Mononuclear cell (primary cell): Measurements from ENCODE around the gene CXCR4. TPM values are rescaled to one million over a fixed set of nuclear protein-coding genes. Genes with fewer than 3 reads are reported as not detected.
"Not testable (repeated sequence)": the region's sequence is repeated elsewhere in the genome, so short reads cannot be mapped to it uniquely, and the experiment has no call there.

ENCODE experiments used
- H3K27me3 ChIP-seq: 2 replicates; pipeline ENCODE4 v1.6.0; 2011; ENCODE audit warnings: low read length, control low read depth; ENCODE audit not compliant: insufficient read depth
- H3K4me1 ChIP-seq: 2 replicates; pipeline ENCODE4 v1.5.1; 2011; ENCODE audit warnings: mild to moderate bottlenecking, low read length, control low read depth; ENCODE audit not compliant: insufficient read depth
- H3K4me3 ChIP-seq: 2 replicates; pipeline ENCODE4 v1.5.1; 2011; ENCODE audit warnings: mild to moderate bottlenecking, low read length, moderate library complexity
- H3K9me3 ChIP-seq: 2 replicates; pipeline ENCODE4 v1.5.1; 2011; ENCODE audit warnings: low read depth, mild to moderate bottlenecking, control low read depth, low read length
- total RNA-seq: library from RNA; depleted of rRNA; stranded (reverse); fragments of >200 nt; gene quantifications from one replicate; pipeline ENCODE4 v1.2.3, GENCODE V29; 2012

The CXCR4 gene
- total RNA-seq, 1 donor = 1,915 TPM

DNA sequence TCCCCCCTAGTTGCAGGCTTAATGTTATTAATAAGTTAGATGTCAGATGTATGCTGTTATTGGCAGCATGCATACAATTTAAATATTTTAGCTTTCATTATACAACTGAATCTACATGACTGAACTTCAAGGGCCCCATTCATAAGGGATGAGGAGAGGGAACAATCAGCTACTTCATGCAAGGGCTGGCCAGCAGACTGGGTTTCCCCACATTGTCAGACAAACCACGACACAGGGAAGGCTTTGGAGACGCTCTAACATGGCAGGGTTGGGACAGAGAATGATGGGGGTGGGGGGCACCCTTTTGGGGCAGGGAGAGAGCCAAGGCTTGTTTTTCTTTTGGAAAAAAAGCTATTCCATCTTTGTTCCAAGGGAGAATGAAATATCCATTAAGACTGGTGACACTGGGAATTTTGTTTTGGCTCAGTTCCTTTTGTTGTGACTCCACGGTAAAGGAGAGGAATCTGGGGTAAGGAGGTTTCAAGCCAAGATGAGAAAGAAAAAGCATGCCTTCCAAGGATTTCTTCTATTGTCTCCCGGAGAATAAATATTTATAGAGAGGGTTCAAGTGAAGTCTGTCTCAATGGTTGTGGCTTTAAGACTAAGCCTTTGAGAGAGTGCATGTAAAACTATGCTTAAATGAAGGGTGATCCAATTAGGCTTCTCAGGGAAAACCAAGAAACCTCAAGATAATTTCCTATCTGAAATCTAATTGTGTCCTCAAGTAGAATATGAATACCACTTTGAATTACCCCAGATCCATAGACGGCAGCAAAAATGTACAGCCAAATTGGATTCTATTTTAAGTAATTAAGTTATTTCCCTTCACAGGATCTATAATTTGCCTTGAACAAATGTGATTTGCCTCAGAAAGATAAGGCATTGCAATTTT, 5.4 kb downstream of the CXCR4 start:
- H3K4me3 ChIP-seq = no peak overlapping the region

GRCh38 chr2:136111711-136112110, 6.2 kb downstream of the CXCR4 start:
- Histone ChIP-seq H3K27me3 (no peaks in the 10 kb centered on the region), H3K4me1 (peaks cover 62% of the 10 kb centered on the region), H3K4me3 (no peak overlapping the region), H3K9me3 (no peaks in the 10 kb centered on the region)

More for the DNA sequence above, 5.4 kb downstream of the CXCR4 start:
- Histone ChIP-seq H3K4me1 (peaks cover 56% of the 10 kb centered on the region), H3K27me3 (no peaks in the 10 kb centered on the region), H3K9me3 (no peaks in the 10 kb centered on the region)

GRCh38 chr2:136110526-136110925, 7.4 kb downstream of the CXCR4 start:
- Histone ChIP-seq H3K27me3 (no peaks in the 10 kb centered on the region), H3K9me3 (no peaks in the 10 kb centered on the region), H3K4me1 (peaks cover 63% of the 10 kb centered on the region), H3K4me3 (no peak overlapping the region)

DNA sequence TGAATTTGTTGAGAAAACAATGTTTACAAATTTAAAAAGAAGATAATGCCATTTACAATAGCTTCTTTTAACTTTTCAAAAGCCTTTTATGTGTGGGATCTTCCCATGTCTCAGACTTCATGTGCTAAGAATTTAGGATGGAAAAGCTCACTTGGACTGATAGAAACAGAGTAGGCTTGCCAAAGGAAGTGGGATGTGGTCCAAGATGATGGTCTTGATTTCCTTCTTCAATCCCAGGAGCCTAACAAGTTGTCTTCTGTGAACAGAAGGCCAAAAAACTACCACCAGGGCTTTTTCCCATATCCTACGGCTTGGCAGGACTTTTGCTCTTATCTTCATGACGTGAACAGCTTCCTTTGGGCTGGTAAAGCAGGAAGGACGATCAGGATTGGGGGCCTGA, 9.5 kb downstream of the CXCR4 start:
- Histone ChIP-seq H3K9me3 (no peaks in the 10 kb centered on the region), H3K4me1 (peaks cover 42% of the 10 kb centered on the region), H3K4me3 (no peak overlapping the region), H3K27me3 (no peaks in the 10 kb centered on the region)

- no peaks in the 10 kb centered on the region for H3K9me3 ChIP-seq
- H3K4me3 ChIP-seq = no peak overlapping the region
- no peaks in the 10 kb centered on the region for H3K27me3 ChIP-seq
- peaks cover 34% of the 10 kb centered on the region for H3K4me1 ChIP-seq
Observed at GRCh38 chr2:136107051-136108033, 10.6 kb downstream of the CXCR4 start.

DNA sequence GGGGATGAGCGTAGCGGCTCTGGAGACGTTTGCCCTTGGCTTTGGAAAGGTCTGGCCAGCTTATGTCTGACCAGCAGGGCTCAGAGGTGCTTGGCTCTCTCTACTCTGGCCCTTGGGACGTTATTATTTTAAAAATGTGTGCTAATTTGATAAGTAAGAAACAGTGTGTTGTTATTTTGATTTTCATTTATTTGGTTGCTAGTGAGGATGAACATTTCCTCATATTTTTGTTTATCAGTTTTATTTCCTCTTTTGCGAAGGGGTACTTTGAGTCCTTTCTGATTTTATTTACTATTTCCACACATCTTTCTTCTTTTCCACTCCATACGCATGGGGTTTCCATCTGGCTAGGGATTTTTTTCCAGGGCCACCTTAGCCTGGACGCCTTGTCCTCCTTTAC, 11.4 kb downstream of the CXCR4 start:
- Histone ChIP-seq H3K4me3 (no peak overlapping the region), H3K27me3 (no peaks in the 10 kb centered on the region), H3K9me3 (no peaks in the 10 kb centered on the region), H3K4me1 (peaks cover 26% of the 10 kb centered on the region)

DNA sequence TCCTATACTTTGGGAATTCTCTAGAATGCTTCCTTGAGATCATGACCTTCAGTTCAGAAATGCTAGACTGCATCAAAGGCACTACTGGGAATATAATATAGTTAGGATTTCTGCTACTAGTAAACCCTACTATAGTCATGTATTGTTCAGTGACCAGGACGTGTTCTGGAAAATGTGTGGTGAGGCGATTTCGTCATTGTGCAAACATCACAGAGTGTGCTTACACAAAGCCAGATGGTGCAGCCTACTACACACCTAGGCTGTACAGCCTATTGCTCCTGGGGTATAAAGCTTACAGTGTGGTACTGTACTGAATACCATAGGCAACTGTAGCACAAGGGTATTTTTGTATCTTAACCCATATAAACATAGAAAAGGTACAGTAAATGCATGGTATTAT, 13.0 kb downstream of the CXCR4 start:
- Histone ChIP-seq H3K27me3 (no peaks in the 10 kb centered on the region), H3K4me1 (peaks cover 11% of the 10 kb centered on the region), H3K9me3 (no peaks in the 10 kb centered on the region), H3K4me3 (no peak overlapping the region)

- Histone ChIP-seq H3K27me3 (no peaks in the 10 kb centered on the region), H3K4me3 (no peak overlapping the region), H3K4me1 (peaks cover 12% of the 10 kb centered on the region), H3K9me3 (no peaks in the 10 kb centered on the region)
Observed at GRCh38 chr2:136101042-136101441, 16.9 kb downstream of the CXCR4 start.

DNA sequence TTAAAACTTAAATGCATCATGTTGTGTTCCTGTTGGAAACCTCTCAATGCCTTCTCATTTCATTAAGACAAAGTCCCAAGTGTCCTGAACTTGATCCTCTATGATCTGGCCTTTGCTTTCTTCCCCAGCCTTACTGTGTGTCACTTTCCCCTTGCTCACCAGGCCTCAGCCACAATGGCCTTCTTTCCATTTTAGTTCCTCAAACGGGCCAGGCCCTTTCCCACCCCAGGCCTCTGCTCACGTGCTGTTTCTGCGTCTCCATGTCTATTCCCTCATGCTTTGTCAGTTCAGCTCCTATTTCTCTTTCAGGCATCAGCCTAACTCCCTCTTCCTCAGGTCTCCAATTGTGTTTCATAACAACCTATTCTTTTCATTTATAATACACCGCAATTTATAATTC, 19.5 kb downstream of the CXCR4 start:
- Histone ChIP-seq H3K4me3 (no peak overlapping the region), H3K27me3 (no peaks in the 10 kb centered on the region), H3K4me1 (peaks cover 12% of the 10 kb centered on the region), H3K9me3 (no peaks in the 10 kb centered on the region)

DNA sequence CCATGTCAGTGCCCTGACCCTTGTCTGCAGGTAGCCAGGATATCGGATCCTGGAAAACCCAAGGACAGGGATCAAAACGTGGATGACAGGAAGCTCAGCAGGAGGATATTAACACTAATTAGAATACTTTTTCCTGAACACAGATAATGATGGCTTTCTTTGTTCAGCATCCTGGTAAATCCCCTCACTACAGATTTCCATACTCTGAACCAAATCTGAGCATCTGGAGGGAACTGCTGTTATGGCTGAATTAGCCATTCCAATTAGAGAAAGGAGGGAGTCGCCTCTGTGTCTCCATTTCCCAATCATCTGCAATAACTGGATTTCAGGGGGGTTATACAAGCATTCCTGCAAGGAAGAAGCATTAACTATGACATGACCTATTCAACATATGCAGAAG, 24.4 kb downstream of the CXCR4 start:
- no peaks in the 10 kb centered on the region for H3K27me3 ChIP-seq
- peaks cover 4% of the 10 kb centered on the region for H3K4me1 ChIP-seq
- no peak overlapping the region for H3K4me3 ChIP-seq
- no peaks in the 10 kb centered on the region for H3K9me3 ChIP-seq

DNA sequence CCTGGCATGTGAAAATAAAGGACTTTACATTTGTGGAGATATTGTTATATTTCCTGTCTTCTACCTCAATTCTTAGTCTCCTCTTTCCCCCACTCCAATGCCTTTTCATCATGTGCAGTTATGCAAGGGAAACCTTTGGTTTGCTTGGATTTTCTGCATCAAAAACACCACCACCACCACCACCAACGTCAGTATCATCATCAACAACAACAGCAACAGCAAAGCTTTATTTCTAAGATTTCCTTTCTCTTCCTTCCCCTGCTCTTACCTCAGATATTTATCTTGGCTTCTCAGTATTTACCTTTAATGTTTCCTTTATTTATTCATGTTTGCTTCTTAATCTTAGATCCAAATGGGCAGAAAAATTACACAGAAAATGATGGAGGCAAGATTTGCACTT, 26.1 kb downstream of the CXCR4 start:
- Histone ChIP-seq H3K27me3 (no peaks in the 10 kb centered on the region), H3K9me3 (no peaks in the 10 kb centered on the region), H3K4me1 (no peaks in the 10 kb centered on the region), H3K4me3 (no peak overlapping the region)

DNA sequence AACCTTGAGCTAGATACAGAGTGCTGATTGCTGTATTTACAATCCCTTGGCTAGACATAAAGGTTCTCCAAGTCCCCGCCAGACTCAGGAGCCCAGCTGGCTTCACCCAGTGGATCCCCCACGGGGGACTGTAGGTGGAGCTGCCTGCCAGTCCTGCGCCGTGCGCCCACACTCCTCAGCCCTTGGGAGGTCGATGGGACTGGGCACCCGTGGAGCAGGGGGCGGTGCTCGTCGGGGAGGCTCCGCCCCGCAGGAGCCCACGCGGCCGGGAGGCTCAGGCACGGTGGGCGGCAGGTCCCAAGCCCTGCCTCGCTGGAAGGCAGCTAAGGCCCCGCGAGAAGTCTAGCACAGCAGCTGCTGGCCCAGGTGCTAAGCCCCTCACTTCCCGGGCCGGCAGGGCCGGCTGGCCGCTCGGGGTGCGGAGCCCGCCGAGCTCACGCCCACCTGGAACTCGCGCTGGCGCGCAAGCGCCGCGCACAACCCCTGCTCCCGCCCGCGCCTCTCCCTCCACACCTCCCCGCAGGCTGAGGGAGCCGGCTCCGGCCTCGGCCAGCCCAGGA, 30.0 kb downstream of the CXCR4 start:
- H3K27me3 ChIP-seq, H3K9me3 ChIP-seq, H3K4me3 ChIP-seq, H3K4me1 ChIP-seq: not testable (repeated sequence)

GRCh38 chr2:136086253-136087016, 31.5 kb downstream of the CXCR4 start:
- Histone ChIP-seq H3K4me3 (no peak overlapping the region), H3K27me3 (no peaks in the 10 kb centered on the region), H3K4me1 (no peaks in the 10 kb centered on the region), H3K9me3 (no peaks in the 10 kb centered on the region)

DNA sequence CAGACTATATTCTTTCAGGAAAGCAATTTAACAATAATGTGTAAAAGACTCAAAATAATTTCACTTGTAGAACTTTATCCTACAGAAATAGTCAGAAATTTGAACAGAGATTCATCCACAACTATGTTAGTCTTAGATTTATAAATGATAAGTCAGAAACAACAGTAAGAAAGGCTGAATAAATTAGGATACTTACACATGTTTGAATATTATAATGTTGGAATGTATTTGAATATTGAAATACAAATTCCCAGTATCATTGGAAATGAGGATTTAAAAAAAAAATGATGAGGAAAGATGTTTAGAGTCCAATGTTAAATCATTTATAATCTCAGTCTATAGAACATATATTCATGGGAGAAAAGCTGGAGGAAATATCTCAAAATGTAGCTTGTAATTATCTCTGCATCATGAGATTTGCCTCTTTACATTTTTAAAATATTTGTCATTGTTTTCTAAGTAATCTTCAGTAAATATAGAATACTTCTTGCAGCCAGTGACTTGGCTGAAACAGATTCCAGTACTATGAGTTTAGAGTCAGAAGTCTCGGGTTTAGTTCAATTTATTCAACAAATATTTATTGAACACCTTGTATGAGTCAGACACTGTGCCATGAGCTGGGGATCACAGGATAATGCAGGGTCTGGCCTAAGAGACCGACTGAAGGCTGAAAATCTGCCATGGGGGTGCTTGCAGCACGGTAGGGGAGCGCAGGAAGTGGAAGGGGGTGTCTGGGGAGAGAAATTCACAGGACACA, 32.3 kb downstream of the CXCR4 start:
- Histone ChIP-seq H3K4me1 (no peaks in the 10 kb centered on the region), H3K9me3 (no peaks in the 10 kb centered on the region), H3K27me3 (no peaks in the 10 kb centered on the region), H3K4me3 (no peak overlapping the region)
